Stimulated activated CD4-positive, alpha-beta T cell treated with anti-CD3 and anti-CD28 coated beads, TNF-alpha, amount 100 ng/mL, for 24 hours (primary cell): ENCODE measurements around the gene KHDC3L.
"Not testable (repeated sequence)": the region's sequence is repeated elsewhere in the genome, so short reads cannot be mapped to it uniquely, and the experiment has no call there.

ENCODE experiments used
- DNase-seq, 3 experiments: peaks; one replicate each; pipeline ENCODE4 v3.0.0-alpha.2; 2020; ENCODE audit warnings: low read depth in 3 of 3

Gene KHDC3L

GRCh38 chr6:73369563-73369962 lies 7.1 kb downstream of the KHDC3L start, which contains the start of gene OOEP:
OOEP (minus strand) TSS chr6:73369897; CDS start chr6:73369792, 105 bp downstream.
- DNase-seq = no peak

- no peak for DNase-seq
Measured at GRCh38 chr6:73371984-73372383, 9.5 kb downstream of the KHDC3L start.

- no peak for DNase-seq
Measured at GRCh38 chr6:73372516-73372915, 10.1 kb downstream of the KHDC3L start.

- DNase-seq = no peak
Measured at GRCh38 chr6:73375216-73375615, 12.8 kb downstream of the KHDC3L start.

- DNase-seq = no peak
Measured at GRCh38 chr6:73377225-73377624, 14.8 kb downstream of the KHDC3L start.

GRCh38 chr6:73381531-73381930 lies 19.1 kb downstream of the KHDC3L start:
- not testable (repeated sequence) for DNase-seq

- DNase-seq = no peak
Measured at GRCh38 chr6:73382462-73383113, 20.1 kb downstream of the KHDC3L start.

- no peak for DNase-seq
Measured at GRCh38 chr6:73388433-73388799, 26.0 kb downstream of the KHDC3L start.

GRCh38 chr6:73388800-73389512 lies 26.5 kb downstream of the KHDC3L start:
- DNase-seq = peak in 2 of 3 experiments; percentile 20 to 64

- DNase-seq = no peak
Measured at GRCh38 chr6:73389854-73390253, 27.4 kb downstream of the KHDC3L start.

GRCh38 chr6:73391675-73392074 lies 29.2 kb downstream of the KHDC3L start:
- no peak for DNase-seq

GRCh38 chr6:73392188-73392587 lies 29.7 kb downstream of the KHDC3L start:
- DNase-seq = not testable (repeated sequence)

- no peak for DNase-seq
Measured at GRCh38 chr6:73393278-73393677, 30.8 kb downstream of the KHDC3L start.

GRCh38 chr6:73394577-73395354 lies 32.3 kb downstream of the KHDC3L start, which contains the start of gene DDX43:
DDX43 (plus strand) TSS chr6:73394828; CDS start chr6:73394906, 78 bp downstream.
- DNase-seq = peak in 1 of 3 experiments; percentile 36

- DNase-seq = no peak
Measured at GRCh38 chr6:73395875-73396274, 33.4 kb downstream of the KHDC3L start.

GRCh38 chr6:73400656-73401055 lies 38.2 kb downstream of the KHDC3L start:
- DNase-seq = no peak

GRCh38 chr6:73409395-73409794 lies 46.9 kb downstream of the KHDC3L start:
- DNase-seq = no peak

GRCh38 chr6:73413102-73413501 lies 50.6 kb downstream of the KHDC3L start:
- DNase-seq = no peak
